H1 (cell line): ENCODE results near the gene CENATAC. TPM values are rescaled to one million over a fixed set of nuclear protein-coding genes. Genes with fewer than 3 reads are reported as not detected.

Source experiments
- CTCF ChIA-PET: fragments of 300-600 bp; sonication (Branson Sonifier 250); formaldehyde crosslinking; loops from one replicate; lab custom pipeline; 2021; ENCODE audit not compliant: partially characterized antibody; lab: Charles Lee
- POLR2A ChIA-PET: fragments of 300-600 bp; sonication (Branson Sonifier 250); formaldehyde crosslinking; loops from one replicate; lab custom pipeline; 2021; ENCODE audit warnings: inconsistent platforms; ENCODE audit not compliant: partially characterized antibody; lab: Charles Lee
- DNase-seq, 2 experiments: peaks; one replicate each; pipeline versions ENCODE4 v3.0.0 to v3.0.0-alpha.2; 2010 to 2022; ENCODE audit warnings: low spot score in 2 of 2, low read depth in 1 of 2, mixed read lengths in 1 of 2
- FAIRE-seq: peaks from 2 replicates; lab custom pipeline; 2011; peaks lifted over from hg19 to GRCh38; lab: Jason Lieb, UNC
- H2AFZ ChIP-seq: 2 replicates; pipeline ENCODE4 v1.8.1; 2012; ENCODE audit warnings: low read length, inconsistent platforms
- H2AK5ac ChIP-seq: 2 replicates; pipeline ENCODE4 v1.6.1; 2013; ENCODE audit warnings: low read depth, low read length
- H2BK120ac ChIP-seq: replicated peaks from 2 replicates; pipeline ENCODE3; 2013; ENCODE audit warnings: low read depth, low read length, inconsistent platforms
- H2BK12ac ChIP-seq: 2 replicates; pipeline ENCODE4 v1.6.1; 2013; ENCODE audit warnings: low read depth, low read length
- H2BK15ac ChIP-seq: 2 replicates; pipeline ENCODE4 v1.6.1; 2013; ENCODE audit warnings: low read length
- H2BK20ac ChIP-seq: 2 replicates; pipeline ENCODE4 v1.6.1; 2013; ENCODE audit warnings: low read length
- H2BK5ac ChIP-seq: 2 replicates; pipeline ENCODE4 v1.6.1; 2013; ENCODE audit warnings: low read depth, low read length
- H3K14ac ChIP-seq: 2 replicates; pipeline ENCODE4 v1.6.1; 2013; ENCODE audit warnings: inconsistent platforms; ENCODE audit not compliant: insufficient read length
- H3K18ac ChIP-seq: 2 replicates; pipeline ENCODE4 v1.6.1; 2013; ENCODE audit warnings: low read length; ENCODE audit errors: extremely low read depth
- H3K23ac ChIP-seq: 2 replicates; pipeline ENCODE4 v1.6.1; 2013; ENCODE audit warnings: inconsistent platforms; ENCODE audit not compliant: insufficient read length
- H3K23me2 ChIP-seq: 2 replicates; pipeline ENCODE4 v1.6.1; 2013; ENCODE audit warnings: low read depth, low read length
- H3K27ac ChIP-seq: 2 replicates; pipeline ENCODE4 v1.6.1; 2011; ENCODE audit warnings: low read depth, low read length, inconsistent platforms
- H3K27me3 ChIP-seq, 4 experiments: replicated peaks in 1 of 4; 1 replicate in 1 of 4; 2 replicates in 3 of 4; pipeline versions ENCODE4 v1.6.1 to v1.8.1; 2011 to 2013; ENCODE audit warnings: low read length in 3 of 4, mild to moderate bottlenecking in 3 of 4, inconsistent platforms in 2 of 4, mixed read lengths in 2 of 4, moderate library complexity in 1 of 4; ENCODE audit not compliant: control insufficient read depth in 3 of 4, insufficient read depth in 3 of 4; ENCODE audit errors: extremely low read depth in 1 of 4
- H3K36me3 ChIP-seq, 4 experiments: 2 replicates each; pipeline versions ENCODE4 v1.6.1 to v1.8.1; 2011 to 2013; ENCODE audit warnings: mild to moderate bottlenecking in 4 of 4, low read length in 3 of 4, moderate library complexity in 2 of 4, control low read depth in 1 of 4, inconsistent platforms in 1 of 4; ENCODE audit not compliant: insufficient read depth in 4 of 4, control insufficient read depth in 2 of 4
- H3K4ac ChIP-seq: replicated peaks from 2 replicates; pipeline ENCODE3; 2013; ENCODE audit warnings: low read length, low read depth, mixed read lengths, inconsistent platforms; ENCODE audit not compliant: insufficient read length
- H3K4me1 ChIP-seq, 4 experiments: replicated peaks in 1 of 4; 1 replicate in 1 of 4; 2 replicates in 3 of 4; pipeline versions ENCODE4 v1.6.1 to v1.8.1; 2011 to 2013; ENCODE audit warnings: low read length in 3 of 4, inconsistent platforms in 2 of 4, mixed read lengths in 1 of 4; ENCODE audit not compliant: insufficient read depth in 4 of 4, control insufficient read depth in 3 of 4
- H3K4me2 ChIP-seq, 2 experiments: 2 replicates each; pipeline versions ENCODE4 v1.6.1 to v1.8.1; 2011 to 2013; ENCODE audit warnings: low read depth in 2 of 2, low read length in 2 of 2, control low read depth in 1 of 2, inconsistent platforms in 1 of 2, mild to moderate bottlenecking in 1 of 2; ENCODE audit not compliant: insufficient read depth in 1 of 2
- H3K4me3 ChIP-seq, 4 experiments: fragments of 200-600, 300-600 bp in 1 of 4; sonication (generic), shearing (Covaris generic), sonication (Bioruptor Twin) in 1 of 4; 2 replicates each; pipeline versions ENCODE4 v1.5.1 to v1.8.1; 2011 to 2016; ENCODE audit warnings: low read length in 4 of 4, low read depth in 3 of 4, control low read depth in 2 of 4, inconsistent platforms in 2 of 4, mild to moderate bottlenecking in 2 of 4, mixed read lengths in 1 of 4, moderate library complexity in 1 of 4; ENCODE audit not compliant: insufficient read depth in 2 of 4; ENCODE audit errors: extremely low read depth in 1 of 4
- H3K56ac ChIP-seq: replicated peaks from 2 replicates; pipeline ENCODE3; 2013; ENCODE audit warnings: low read depth, mild to moderate bottlenecking, mixed read lengths, low read length, inconsistent platforms; ENCODE audit not compliant: insufficient read length
- H3K79me1 ChIP-seq: 2 replicates; pipeline ENCODE4 v1.6.1; 2013; ENCODE audit warnings: low read depth, low read length, control low read depth
- H3K79me2 ChIP-seq, 2 experiments: 2 replicates each; pipeline versions ENCODE4 v1.6.1 to v1.8.1; 2012 to 2013; ENCODE audit warnings: low read length in 2 of 2, mild to moderate bottlenecking in 2 of 2, inconsistent platforms in 1 of 2; ENCODE audit not compliant: insufficient read depth in 2 of 2, control insufficient read depth in 1 of 2
- H3K9ac ChIP-seq, 4 experiments: replicated peaks in 1 of 4; 1 replicate in 1 of 4; 2 replicates in 3 of 4; pipeline versions ENCODE4 v1.6.1 to v1.8.1; 2011 to 2013; ENCODE audit warnings: low read depth in 3 of 4, low read length in 3 of 4, control low read depth in 2 of 4, mild to moderate bottlenecking in 2 of 4, moderate library complexity in 2 of 4, inconsistent platforms in 1 of 4; ENCODE audit errors: extremely low read depth in 1 of 4
- H3K9me3 ChIP-seq, 2 experiments: 2 replicates each; pipeline versions ENCODE4 v1.6.1 to v1.8.1; 2012 to 2013; ENCODE audit warnings: mild to moderate bottlenecking in 2 of 2, moderate library complexity in 2 of 2, control low read depth in 1 of 2, inconsistent platforms in 1 of 2, low read depth in 1 of 2, low read length in 1 of 2, mixed read lengths in 1 of 2; ENCODE audit not compliant: insufficient read depth in 2 of 2
- H4K20me1 ChIP-seq, 2 experiments: replicated peaks in 1 of 2; 2 replicates each; pipeline versions ENCODE3 to v1.8.1; 2011 to 2013; ENCODE audit warnings: inconsistent platforms in 2 of 2, low read length in 2 of 2, mild to moderate bottlenecking in 1 of 2; ENCODE audit not compliant: insufficient read depth in 2 of 2, control insufficient read depth in 1 of 2
- H4K5ac ChIP-seq: 2 replicates; pipeline ENCODE4 v1.6.1; 2013; ENCODE audit warnings: low read length, low read depth, mixed read lengths, inconsistent platforms; ENCODE audit not compliant: insufficient read length
- H4K8ac ChIP-seq: 2 replicates; pipeline ENCODE4 v1.8.0; 2013; ENCODE audit warnings: mild to moderate bottlenecking, moderate library complexity, low read length, inconsistent platforms; ENCODE audit not compliant: insufficient read depth; ENCODE audit errors: extremely low read depth
- H4K91ac ChIP-seq: replicated peaks from 2 replicates; pipeline ENCODE3; 2013; ENCODE audit warnings: low read length, mixed read lengths, inconsistent platforms; ENCODE audit not compliant: insufficient read length
- ATF3 ChIP-seq: IDR thresholded peaks from 2 replicates; pipeline ENCODE4 v1.6.1; 2011; ENCODE audit warnings: low read depth, mild to moderate bottlenecking, low read length; ENCODE audit not compliant: insufficient read depth
- CEBPB ChIP-seq: IDR thresholded peaks from 2 replicates; pipeline ENCODE4 v1.6.1; 2012; ENCODE audit warnings: low read depth, low read length
- CHD2 ChIP-seq: IDR thresholded peaks from 2 replicates; pipeline ENCODE4 v1.6.1; 2012; ENCODE audit warnings: low read length, improper control_type of control experiment
- EZH2 ChIP-seq: fragments of 200-600 bp; sonication (generic); IDR thresholded peaks from 2 replicates; pipeline ENCODE4 v1.7.1; 2012; ENCODE audit warnings: low read depth, mild to moderate bottlenecking, moderate library complexity, low read length, inconsistent platforms; ENCODE audit not compliant: severe bottlenecking
- GTF2F1 ChIP-seq: IDR thresholded peaks from 2 replicates; pipeline ENCODE4 v1.6.1; 2012; ENCODE audit warnings: low read depth, low read length, improper control_type of control experiment, borderline replicate concordance
- PHF8 ChIP-seq: fragments of 200-600 bp; sonication (generic); conservative IDR thresholded peaks from 2 replicates; pipeline ENCODE4 v1.7.1; 2012; ENCODE audit warnings: low read depth, mild to moderate bottlenecking, inconsistent platforms, low read length, moderate library complexity
- RFX5 ChIP-seq: IDR thresholded peaks from 2 replicates; pipeline ENCODE4 v1.6.1; 2011; ENCODE audit warnings: low read depth, low read length, improper control_type of control experiment, borderline replicate concordance
- SIRT6 ChIP-seq: IDR thresholded peaks from one replicate; pipeline ENCODE4 v1.7.1; 2012; ENCODE audit warnings: low read length, inconsistent platforms
- SP1 ChIP-seq: IDR thresholded peaks from 2 replicates; pipeline ENCODE4 v1.6.1; 2011; ENCODE audit warnings: low read depth, low read length
- WGBS, 2 experiments: shearing (Covaris generic) in 1 of 2; methylation state at CpG; one replicate each; pipeline versions ENCODE4 v1.1.6 to v1.1.7; 2013 to 2015; ENCODE audit warnings: low lambda C conversion rate in 2 of 2, mixed read lengths in 2 of 2, inconsistent platforms in 1 of 2, low coverage in 1 of 2, missing lambda C conversion rate in 1 of 2; ENCODE audit not compliant: insufficient replicate concordance in 2 of 2, insufficient coverage in 1 of 2, insufficient read length in 1 of 2; ENCODE audit errors: extremely low coverage in 1 of 2, missing lambda C conversion rate in 1 of 2; 5-methylcytosine and 5-hydroxymethylcytosine counted together
- polyA plus RNA-seq, 7 experiments: library from polyadenylated mRNA; depleted of rRNA in 3 of 7; stranded (reverse) in 5 of 7; unstranded in 2 of 7; fragments of >200 nt in 5 of 7; fragments of 200-250 nt in 2 of 7; gene quantifications; 1 replicate in 5 of 7; 2 replicates in 1 of 7; 4 replicates in 1 of 7; pipeline versions ENCODE4 v1.2.1 to v1.2.3, GENCODE V29; 2011 to 2013; ENCODE audit warnings: missing spikeins in 2 of 7, mixed read lengths in 2 of 7
- total RNA-seq: library from RNA; stranded (reverse); fragmentation: NEBNext Ultra II Directional; extraction: Animal tissue kit (Norgen Biotek cat#: 25700); gene quantifications from 2 replicates; pipeline ENCODE4 v1.2.1, GENCODE V29; 2021

CENATAC gene
- total and polyA plus RNA-seq, 2 of the 8 experiments (the other 6 are each of a cell fraction or from before 2014, with no cell fraction given): 22.7 to 36.4 TPM

GRCh38 chr11:119052163-119052814, 54.4 kb downstream of the CENATAC start:
- Histone ChIP-seq H3K9me3 (no peaks in the 10 kb centered on the region), H4K5ac (no peak overlapping the region), H3K27ac (no peak overlapping the region), H3K79me1 (peaks cover 16% of the 10 kb centered on the region), H3K4me2 (no peak overlapping the region), H3K79me2 (peaks cover 8 to 21% of the 10 kb centered on the region in 2 experiments; a peak in 3 of 4 replicates), H3K23me2 (peaks cover 4% of the 10 kb centered on the region), H2BK120ac (no peak overlapping the region), H4K91ac (no peak overlapping the region), H2AK5ac (no peak overlapping the region), H3K23ac (no peak overlapping the region), H3K18ac (no peak overlapping the region), H4K8ac (no peak overlapping the region), H3K4ac (no peak overlapping the region), H2BK15ac (no peak overlapping the region), H3K27me3 (no peaks in the 10 kb centered on the region), H3K36me3 (peaks cover 58 to 79% (median 77%) of the 10 kb centered on the region in 4 experiments), H3K4me1 (peaks cover 0 to 5% (median 2%) of the 10 kb centered on the region in 4 experiments; a peak in 4 of 7 replicates), H2AFZ (no peak overlapping the region), H3K4me3 (no peak overlapping the region), H2BK20ac (no peak overlapping the region), H3K14ac (no peak overlapping the region), H3K9ac (no peak overlapping the region), H4K20me1 (peaks cover 3 to 33% of the 10 kb centered on the region in 2 experiments), H2BK12ac (no peak overlapping the region), H2BK5ac (no peak overlapping the region), H3K56ac (no peak overlapping the region)
- DNase-seq (no peak), FAIRE-seq (no peak)
- TF ChIP-seq ATF3: no peak
- TF ChIP-seq SP1: no peak
- TF ChIP-seq SIRT6: no peak
- TF ChIP-seq CHD2: no peak
- no peak for TF ChIP-seq GTF2F1
- no peak for TF ChIP-seq PHF8
- no peak for TF ChIP-seq CEBPB
- TF ChIP-seq EZH2: no peak
- TF ChIP-seq RFX5: no peak
- ChIA-PET POLR2A (interaction anchor here (0.9 to 2.2 kb wide), 6 partner anchors 11 to 44 kb away, joined by 3 to 14 read pairs (median 5); partner anchors contain the start of gene VPS11), CTCF (no interaction called here)
- WGBS, 2 experiments: 93% methylated on average over 23 of the region's 23 CpGs; no CpG with 5 or more reads in 1 of the 2 experiments
